Pulmonary artery endothelial cell (primary cell): ENCODE measurements around the gene TMEM184C. TPM values are rescaled to one million over a fixed set of nuclear protein-coding genes. Genes with fewer than 3 reads are reported as not detected.
A peak's percentile ranks its signal among the peaks of the same experiment; 100 is the strongest.

ENCODE experiments used
- DNase-seq: peaks from one replicate; pipeline ENCODE4 v3.0.0-alpha.2; 2011; ENCODE audit warnings: low read depth, low spot score
- total RNA-seq: library from RNA; depleted of rRNA; stranded (reverse); fragments of >200 nt; gene quantifications from 2 replicates; pipeline ENCODE4 v1.2.3, GENCODE V29; 2014

TMEM184C gene
- total RNA-seq: 27.7 and 54.2 TPM in 2 replicates

DNA sequence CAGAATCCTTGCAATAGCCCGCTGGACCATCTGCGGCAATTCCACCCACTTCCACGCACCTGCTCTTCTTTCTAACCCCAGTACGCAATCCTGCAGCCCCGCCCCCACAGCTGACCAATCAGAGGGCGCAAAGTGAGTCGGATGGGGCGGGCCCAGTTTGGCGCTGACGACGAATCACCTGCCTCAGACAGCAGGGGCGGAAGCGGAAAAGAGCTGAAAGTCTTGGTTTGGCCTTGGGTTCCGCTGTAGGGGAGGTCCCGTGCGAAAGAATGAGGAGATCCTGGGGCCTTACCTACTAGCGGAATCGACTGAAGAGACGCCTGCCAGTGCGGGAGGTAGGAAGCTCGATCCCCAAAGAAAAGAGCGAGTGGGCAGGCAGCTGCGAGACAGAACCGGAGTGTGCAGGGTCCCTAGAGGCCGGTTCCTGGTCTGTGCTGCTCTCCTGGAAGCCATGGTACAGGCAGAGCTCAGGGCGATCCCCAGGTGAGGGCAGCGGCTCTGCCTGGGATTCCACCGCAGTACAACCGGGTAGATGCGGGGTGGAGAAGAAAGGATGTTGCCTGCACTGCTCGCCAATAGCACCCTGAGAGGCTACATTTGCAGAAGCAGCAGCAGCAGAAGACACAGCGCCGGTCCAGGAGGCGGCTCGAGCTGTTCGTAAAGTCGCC lies at the start of gene TMEM184C:
TSS of gene TMEM184C (plus strand) at position 225 of the 668 bp plus-strand sequence. CDS start 560 bp downstream, outside the sequence.
- peak; percentile 78 for DNase-seq

DNA sequence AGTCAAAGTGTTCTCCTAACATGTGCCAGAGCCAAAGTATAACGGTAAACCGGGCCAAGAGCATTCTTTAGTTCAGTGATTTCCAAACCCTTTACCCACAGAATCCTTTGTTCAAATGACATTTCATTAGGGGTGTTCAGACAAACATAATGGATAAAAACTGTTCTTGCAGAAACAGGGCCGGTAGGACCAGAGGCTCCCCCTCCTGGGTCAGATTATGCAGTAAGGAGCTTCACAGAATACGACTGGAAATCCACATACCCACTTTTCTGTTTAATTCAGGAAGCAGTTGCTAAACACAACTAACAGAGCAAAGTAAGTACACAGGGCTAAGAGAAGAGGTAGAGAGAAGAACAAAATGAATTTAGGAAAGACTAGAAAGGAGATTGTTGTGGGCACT lies 46.6 kb upstream of the TMEM184C start:
- no peak for DNase-seq

DNA sequence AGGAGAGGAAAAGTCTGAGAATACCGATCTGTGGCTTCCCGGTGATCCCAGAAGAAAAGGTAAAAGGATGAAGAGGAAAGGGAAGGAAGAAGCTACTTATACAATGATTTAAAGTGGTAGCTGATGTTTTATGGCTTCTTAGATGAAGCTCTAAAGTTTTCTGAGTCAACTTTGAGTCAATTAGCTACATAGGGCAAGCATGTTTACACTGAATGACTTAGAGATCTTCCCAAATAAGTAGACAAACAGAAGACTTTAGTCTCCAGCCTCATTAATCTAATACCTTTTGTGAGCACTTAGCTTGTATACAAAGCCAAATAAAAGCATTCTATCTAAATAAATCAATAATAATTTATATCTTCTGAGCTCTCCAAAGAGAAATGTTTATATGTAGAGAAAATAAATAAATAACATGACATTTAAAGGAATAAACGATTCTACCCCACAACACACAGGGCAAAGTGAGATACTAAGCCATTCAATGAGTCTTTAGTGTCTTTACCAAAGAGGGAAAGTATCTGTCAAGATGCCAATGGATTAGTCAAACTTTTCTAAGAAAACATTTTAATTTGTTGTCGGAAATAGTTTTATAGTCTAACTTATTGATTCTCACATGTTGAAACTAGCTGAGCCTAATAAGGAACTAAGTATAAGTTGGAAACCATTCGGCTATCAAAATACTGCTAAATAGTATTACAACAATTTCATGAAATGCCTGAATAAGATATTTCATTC lies 46.0 kb upstream of the TMEM184C start:
- DNase-seq: no peak

DNA sequence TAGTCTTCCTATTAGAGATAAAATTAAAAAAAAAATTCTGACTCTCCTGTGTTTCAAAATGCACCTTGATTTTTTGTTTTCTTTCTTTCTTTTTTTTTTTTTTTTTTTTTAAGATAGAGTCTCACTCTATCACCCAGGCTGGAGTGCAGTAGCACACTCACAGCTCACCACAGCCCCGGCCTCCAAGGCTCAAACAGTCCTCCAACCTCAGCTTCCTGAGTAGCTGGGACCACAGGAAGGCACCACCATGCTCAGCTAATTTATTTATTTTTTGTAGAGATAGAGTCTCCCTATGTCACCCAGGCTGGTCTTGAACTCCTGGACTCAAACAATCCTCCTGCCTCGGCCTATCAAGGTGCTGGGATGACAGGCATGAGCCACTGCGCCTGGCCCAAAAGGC lies 41.1 kb upstream of the TMEM184C start:
- DNase-seq: no peak

DNA sequence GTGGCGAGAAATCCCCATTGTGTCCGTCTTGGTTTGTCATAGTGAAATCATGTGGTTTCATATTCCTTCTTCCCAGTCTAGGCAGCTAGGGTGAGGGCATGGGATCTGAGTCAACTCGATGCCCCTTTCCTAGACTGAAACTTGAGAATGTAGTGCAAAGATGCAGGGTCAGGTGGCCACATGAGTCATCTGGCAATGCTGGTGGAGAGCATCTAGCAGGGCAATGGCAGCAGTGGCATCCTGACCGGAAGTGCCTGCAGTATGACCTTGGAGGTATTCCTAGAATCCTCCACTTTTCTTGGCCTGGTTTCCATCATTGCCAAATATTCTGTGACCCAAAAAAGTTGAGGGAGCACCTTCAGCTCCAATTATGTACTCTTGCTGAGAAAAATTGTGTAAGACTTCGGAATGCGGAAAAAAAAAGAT lies 39.1 kb upstream of the TMEM184C start:
- peak; percentile 99 for DNase-seq

DNA sequence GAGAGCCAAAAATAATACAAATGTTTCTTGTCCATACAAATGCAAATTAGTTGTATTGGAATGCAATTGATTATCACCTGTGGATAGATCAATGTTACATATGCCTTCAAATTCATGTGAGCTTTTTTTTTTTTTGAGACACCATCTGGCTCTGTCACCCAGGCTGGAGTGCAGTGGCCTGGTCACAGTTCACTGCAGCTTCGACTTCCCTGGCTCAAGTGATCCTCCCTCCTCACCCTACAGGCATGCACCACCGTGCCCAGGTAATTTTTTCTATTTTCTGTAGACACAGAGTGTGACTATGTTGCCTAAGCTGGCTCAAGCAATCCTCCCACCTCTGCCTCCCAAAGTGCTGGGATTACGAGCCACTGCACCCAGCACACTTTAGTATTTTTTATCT lies 38.6 kb upstream of the TMEM184C start:
- DNase-seq: no peak

DNA sequence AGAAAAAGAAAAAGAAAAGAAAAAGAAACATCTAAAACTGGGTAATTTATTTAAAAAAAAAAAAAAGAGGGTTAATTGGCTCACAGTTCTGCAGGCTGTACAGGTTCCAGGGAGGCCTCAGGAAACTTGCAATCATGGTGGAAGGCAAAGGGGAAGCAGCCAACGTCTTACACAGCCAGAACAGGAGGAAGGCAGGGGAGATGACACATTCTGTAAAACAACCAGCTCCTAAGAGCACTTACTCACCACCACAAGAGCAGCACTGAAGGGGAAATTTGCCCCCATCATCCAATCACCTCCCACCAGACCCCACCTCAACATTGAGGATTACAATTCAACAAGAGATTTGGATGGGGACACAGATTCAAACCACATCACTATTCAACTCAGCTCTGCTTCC lies 36.8 kb upstream of the TMEM184C start:
- DNase-seq: no peak

DNA sequence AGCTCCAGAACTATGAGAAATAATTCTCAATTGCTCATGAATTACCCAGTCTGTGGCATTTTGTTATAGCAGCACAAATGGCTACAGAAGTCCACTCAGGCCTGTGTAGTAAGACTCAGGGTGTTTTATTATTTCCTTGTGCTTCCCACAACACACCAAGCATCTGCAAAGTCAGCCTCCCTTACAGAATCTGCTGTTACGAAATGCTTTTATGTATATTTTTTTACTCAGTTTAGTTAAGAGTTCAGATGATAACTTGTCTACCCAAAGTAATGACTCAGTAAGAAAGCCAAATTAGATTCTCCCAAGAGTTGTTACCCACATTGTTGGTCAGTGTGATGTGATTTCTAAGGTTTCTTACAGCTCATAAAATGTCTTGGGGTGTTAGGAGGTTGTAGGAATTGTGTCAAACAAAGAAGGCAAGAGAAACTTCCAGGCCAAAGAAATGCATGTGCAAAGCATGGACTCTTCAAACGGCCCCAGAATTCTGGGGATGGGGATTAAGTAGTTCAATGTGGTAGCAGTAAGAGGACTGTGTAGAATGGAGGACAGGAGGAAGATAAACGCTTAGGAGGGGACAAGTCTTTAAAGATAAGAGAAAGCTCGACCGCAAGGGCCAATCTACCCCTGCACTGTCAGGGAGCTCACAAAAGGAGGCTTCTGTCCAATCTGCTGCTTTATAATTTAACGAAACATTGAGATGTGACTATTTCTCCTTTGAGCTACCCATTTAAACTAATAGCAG lies 35.4 kb upstream of the TMEM184C start:
- DNase-seq: no peak

DNA sequence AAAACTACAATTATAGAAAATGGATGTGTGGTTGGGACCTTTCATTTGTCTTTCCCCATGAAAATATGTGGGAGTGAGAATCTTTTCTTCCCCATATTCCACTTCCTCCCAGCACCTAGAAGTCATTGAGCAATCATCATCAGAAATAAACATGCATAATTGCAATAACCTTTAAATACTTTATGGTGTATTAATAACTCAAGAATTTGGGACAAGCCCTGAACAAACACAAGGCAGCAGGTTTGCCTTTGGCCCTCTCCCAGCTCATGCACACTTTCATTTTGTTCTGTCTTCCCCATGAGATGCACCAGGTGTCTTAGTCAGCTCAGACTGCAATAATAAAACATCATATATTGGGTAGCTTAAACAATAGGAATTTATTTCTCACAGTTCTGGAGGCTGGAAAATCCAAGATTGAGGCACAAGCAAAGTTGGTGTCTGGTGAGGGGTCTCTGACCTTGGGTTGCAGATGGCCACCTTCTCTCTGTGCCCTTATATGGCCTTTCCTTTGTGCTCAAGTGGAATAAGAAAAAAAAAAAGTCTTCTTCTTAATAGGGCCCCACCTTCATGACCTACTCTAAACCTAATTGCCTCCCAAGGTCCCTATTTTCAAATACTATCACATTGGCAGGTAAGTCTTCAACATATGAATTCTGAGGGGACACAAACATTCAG lies 34.7 kb upstream of the TMEM184C start:
- no peak for DNase-seq

DNA sequence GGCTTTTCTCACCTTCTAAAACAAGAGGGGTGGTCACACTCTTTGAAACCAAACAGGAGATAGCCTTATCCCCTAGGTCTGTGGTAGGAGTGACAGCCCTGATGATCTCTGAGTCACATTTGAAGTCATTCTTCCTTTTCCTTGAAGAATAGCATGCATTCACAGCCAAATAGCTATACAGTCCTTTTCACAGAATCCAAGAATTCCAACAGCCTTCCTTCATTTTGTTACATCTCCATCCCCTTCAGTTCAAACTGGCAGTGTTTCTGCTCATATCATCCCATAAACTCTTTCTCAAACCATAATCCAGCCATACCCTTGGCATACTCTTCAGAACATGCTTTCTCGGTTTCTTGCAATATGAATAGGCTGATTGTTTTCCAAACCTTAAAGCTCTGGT lies 33.3 kb upstream of the TMEM184C start:
- no peak for DNase-seq

DNA sequence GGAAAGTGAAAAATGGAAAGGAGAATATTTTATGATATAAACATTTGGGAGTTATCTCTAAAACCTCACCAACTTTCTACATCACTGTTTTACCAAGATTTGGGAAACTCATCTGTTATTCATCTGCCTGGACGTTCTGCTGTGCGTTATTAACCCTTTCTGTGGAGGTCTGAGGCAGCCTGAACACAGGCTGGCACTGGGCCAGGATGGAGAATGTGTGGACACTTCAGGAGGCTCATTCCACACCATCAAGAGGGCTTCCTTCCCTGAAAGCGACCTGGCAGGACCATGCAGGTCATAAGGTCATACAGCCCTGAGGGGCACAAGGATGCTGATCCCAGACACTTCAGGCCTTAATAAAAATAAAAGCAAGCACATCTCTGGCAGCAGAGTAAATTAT lies 31.2 kb upstream of the TMEM184C start:
- DNase-seq: no peak

DNA sequence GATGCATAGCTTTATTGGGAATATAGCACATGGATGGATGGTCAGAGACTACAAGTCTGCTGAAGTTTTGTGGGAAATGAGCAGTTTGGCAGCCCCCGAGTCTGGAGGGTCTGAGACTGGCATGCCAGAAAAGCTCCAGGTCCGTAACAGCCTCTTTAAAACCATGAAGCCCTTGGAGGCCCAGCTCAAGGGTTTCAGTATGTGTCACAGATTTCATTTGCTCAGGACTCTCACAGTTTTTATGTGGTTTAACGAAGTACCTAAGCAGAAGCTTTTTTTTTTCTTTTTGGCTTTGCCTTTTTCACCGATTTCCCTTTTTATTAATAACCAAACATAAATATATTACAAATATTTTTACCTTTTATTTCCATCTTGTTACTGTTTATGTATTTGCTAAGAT lies 30.6 kb upstream of the TMEM184C start:
- DNase-seq: no peak

DNA sequence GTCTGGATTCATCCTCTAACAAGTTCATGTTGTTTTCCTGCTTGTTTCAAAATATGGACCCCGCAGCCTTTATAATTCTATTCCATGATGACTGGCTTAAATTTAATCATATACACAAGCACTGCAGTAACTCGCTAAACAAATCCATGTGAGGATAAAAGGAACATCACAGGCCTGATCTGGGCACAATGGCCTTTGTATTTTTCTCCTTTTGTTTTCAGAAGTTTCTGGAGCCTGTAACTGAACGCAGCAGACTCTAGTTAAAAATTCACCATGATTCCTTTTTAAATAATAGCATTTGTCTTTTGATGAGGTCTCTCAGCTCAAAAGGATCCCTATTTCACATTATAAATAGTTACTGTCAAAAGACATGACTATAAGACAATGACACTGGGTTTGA lies 30.2 kb upstream of the TMEM184C start:
- DNase-seq: no peak

DNA sequence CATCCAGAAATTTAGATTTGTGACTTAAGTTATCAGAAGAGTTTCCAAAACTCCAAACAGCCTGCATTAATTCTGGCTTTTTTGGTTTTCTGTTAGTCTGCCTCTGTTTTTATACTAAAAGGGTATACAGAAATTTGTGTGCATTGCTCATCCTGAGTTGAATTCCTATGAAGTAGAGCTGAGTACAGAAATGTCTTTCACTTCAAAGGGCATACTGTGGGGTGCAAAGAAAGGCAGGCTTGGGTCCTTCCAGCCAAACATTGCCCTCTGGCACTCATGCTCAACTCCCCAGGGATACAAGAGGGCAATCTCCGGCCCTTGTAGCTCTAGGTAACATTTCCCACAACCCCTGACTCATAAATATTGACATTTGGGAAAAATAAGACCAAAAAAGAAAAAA lies 27.6 kb upstream of the TMEM184C start:
- DNase-seq: no peak

DNA sequence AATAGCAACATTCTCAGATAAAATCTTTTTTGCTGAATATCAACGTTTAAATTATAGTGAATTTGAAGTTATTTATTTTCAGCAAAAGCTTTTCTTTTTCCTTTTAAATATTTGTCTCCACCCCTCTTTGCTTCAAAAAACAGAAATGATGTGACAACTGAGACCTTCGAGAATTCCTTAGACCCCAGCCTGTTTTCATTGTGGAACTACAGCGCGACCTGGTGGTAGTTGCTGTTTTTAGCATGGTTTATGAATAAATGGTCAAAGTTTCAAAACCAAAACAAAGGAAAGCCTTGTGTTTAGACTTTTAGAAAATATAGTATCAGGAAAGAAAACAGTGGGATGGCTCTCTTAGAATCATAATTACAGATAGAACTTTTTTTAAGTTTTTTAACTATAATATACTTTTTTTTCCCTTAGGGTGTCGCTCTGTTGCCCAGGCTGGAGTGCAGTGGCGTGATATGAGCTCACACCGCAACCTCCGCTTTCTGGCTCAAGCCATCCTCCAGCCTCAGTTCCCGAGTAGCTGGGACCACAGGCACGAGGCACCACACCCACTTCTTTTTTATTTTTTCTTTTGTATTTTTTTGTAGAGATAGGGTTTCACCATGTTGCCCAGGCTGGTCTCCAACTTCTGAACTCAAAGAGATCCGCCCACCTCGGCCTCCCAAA lies 26.8 kb upstream of the TMEM184C start:
- peak; percentile 17 for DNase-seq

DNA sequence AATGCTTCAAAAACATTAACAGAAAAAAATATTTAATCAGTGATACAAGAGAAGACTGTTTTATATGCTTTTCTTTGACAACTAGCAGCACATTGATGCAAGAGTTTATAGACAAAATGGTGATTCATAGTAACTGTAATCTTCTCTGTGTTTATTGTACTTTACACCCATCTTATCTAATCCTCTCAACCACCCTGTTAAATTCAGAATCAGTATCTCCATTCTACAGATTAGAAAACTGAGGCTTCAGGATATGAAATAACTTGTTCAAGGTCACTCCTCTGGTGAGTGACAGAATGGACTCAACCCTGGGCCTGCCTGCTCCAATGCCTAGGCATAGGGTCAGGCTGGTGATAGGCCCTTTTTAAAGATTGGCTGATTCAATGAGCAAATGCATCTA lies 26.1 kb upstream of the TMEM184C start:
- DNase-seq: no peak

DNA sequence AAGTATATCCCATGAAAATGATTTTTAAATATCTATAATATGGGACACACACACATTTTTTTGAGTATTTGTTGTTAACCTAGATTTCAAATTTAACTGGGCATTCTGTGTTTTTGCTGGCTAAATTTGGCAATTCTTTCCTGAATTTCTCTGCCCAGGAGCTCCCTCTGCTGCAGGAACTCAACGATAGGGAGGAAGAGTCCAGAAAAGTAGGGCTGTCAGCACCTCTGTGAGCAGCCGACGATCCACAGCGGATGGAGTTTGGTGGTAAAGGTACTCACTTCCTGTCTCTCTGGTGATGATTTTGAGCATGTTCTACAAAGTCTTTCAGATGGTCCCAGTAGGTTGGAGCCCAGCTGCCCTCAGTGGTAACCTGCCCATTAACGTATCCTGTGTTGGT lies 23.1 kb upstream of the TMEM184C start:
- DNase-seq: no peak

DNA sequence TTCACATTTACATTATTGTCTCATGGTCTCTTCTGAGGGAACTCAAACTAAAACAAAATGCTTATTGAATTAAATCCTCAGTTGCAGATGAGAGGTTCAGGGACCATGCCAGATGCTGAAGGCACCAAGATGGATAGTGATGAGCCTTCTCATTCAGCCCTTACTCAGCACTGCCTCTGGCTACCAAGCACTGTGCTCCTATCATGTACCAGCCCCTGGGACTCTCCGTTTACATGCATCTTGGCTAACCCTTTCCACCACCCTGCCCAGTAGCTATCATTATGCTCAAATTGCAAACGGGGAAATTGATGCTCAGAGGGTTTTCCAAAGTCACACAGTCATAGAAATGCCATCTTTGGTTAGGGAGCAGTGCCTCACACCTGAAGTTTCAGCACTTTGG lies 22.6 kb upstream of the TMEM184C start:
- DNase-seq: no peak

DNA sequence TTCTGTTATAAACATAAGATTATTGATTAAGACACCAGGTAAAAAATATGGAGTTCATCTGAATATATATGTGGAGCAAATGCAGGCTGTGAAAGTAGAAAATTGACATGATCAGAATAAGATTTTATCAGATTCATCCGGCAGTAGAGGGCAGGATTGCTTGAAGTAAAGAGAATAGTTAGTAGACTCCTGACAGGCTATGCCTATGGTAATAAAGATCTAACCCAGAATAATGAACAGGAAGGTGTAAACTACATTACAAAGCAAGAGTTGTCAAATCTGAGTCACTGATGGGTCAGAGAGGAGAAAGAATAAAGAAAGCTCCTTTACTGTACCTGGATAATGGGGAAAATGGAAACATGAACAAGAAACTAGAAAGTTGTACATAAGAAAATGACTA lies 20.8 kb upstream of the TMEM184C start:
- DNase-seq: no peak

DNA sequence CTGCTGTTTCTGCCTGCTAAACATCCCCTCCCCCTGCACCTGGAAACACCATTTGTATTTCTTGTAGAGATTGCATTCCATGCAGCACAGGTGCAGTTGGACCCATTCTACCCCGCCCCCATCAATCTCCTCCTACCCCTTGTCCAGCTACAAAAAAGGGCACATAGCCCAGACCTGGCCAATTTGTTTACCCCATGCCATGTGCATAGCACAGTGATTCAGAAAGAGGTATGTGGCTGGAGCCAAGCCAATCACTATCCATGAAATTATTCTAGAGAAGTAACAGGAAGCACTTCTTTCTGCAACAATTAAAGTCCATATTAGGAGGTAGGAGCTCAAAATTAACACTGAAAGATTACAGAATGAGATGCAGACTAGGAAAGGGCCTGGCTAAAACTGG lies 20.2 kb upstream of the TMEM184C start:
- peak; percentile 43 for DNase-seq

DNA sequence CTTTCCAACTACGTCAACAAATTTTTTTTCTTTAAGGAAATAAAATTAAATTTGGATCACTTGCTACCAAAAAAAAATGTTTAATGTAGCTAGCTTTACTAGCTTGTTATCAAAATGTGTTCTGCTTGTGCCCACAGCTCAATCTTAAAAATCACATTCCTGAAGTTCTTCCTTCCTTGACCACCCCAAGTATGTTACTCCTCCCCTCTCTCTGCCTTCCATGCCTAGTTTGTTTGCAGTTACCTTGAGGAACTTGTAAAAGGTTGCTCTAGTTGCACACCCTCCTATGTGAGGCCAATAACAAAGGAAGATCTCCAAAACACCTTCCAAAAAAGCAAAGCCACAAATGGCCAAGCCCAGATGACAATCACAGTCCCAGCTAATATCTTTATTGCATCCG lies 19.6 kb upstream of the TMEM184C start:
- no peak for DNase-seq
